ENCODE data around the gene RUNX2. TPM values are rescaled to one million over a fixed set of nuclear protein-coding genes. Genes with fewer than 3 reads are reported as not detected.

The RUNX2 gene
- total and polyA plus RNA-seq, 2 donors from 2014 or later = 2.3 to 4.7 TPM

DNA sequence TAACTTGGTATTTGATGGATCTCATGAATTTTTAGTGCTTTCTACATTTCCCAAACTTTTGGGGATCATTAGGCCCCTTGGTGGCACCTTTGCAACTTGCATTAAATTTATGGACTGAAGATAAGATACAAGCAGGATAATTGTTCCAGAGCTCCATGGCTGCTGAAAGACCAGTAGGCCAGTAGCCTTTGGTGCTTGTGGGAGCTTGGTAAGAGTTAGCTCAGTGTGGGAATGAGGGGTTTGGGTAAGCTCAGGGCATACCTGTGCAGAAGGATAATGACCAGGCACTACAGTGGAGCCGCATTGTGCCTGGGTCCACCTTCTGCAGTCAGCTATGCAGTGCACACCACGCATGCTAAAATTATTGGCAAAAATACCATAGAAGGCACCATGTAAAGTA, 290.1 kb downstream of the RUNX2 start:
- H3K4me1 ChIP-seq (ENCODE audit: control insufficient read depth in 2 of 3, insufficient read depth in 2 of 3, low read depth in 1 of 3, low read length in 3 of 3) = no peaks in the 10 kb centered on the region
- H3K27ac ChIP-seq (ENCODE audit: low read depth in 2 of 2, low read length in 2 of 2) = no peak overlapping the region
- no peak for TF ChIP-seq CTCF (IDR thresholded peaks at IDR 0.05; ENCODE audit: borderline replicate concordance, extremely low read depth, insufficient read depth)
- H3K36me3 ChIP-seq (ENCODE audit: control insufficient read depth in 2 of 3, insufficient read depth in 3 of 3, low read length in 3 of 3) = no peaks in the 10 kb centered on the region
- DNase-seq = no peak
- H3K9me3 ChIP-seq (ENCODE audit: control insufficient read depth in 2 of 3, insufficient read depth in 1 of 3, low read length in 3 of 3) = no peaks in the 10 kb centered on the region
- H3K9ac ChIP-seq (ENCODE audit: low read length in 3 of 3) = no peak overlapping the region
- no peak for FAIRE-seq
- no peak overlapping the region for H3K4me3 ChIP-seq (ENCODE audit: low read length in 3 of 3)
- intact Hi-C loops (cut with DNase I) = no loop called here
- no peaks in the 10 kb centered on the region for H3K27me3 ChIP-seq (ENCODE audit: control insufficient read depth, insufficient read depth, low read length)

DNA sequence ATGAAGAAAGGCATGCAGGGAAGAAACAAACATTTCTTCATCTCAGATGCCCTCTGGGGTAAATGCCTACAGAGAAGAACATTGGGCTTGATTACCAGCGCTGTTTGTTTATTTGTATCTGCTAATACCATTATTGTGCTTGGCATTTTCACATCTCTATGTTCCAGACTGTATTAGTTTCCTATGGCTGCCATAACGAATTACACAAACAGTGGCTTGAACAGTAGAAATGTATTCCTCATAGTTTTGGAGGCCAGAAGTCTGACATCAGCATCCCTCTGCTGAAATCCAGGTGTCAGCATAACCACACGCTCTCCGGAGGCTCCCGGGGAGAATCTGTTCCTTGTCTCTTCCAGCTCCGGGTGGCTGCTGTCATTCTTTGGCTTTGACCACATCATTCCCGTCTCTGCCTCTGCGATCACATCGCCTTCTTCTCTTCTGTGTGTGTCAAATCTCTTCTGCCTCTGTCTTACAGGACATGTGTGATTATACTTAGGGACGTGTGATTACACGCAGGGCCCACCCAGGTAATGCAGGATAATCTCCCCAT, 291.2 kb downstream of the RUNX2 start:
- no peaks in the 10 kb centered on the region for H3K9me3 ChIP-seq (ENCODE audit: control insufficient read depth in 2 of 3, insufficient read depth in 1 of 3, low read length in 3 of 3)
- TF ChIP-seq CTCF (IDR thresholded peaks at IDR 0.05; ENCODE audit: borderline replicate concordance, extremely low read depth, insufficient read depth) = no peak
- no peak overlapping the region for H3K27ac ChIP-seq (ENCODE audit: low read depth in 2 of 2, low read length in 2 of 2)
- no peaks in the 10 kb centered on the region for H3K36me3 ChIP-seq (ENCODE audit: control insufficient read depth in 2 of 3, insufficient read depth in 3 of 3, low read length in 3 of 3)
- no peak overlapping the region for H3K4me3 ChIP-seq (ENCODE audit: low read length in 3 of 3)
- H3K9ac ChIP-seq (ENCODE audit: low read length in 3 of 3) = no peak overlapping the region
- no peak for FAIRE-seq
- H3K27me3 ChIP-seq (ENCODE audit: control insufficient read depth, insufficient read depth, low read length) = no peaks in the 10 kb centered on the region
- H3K4me1 ChIP-seq (ENCODE audit: control insufficient read depth in 2 of 3, insufficient read depth in 2 of 3, low read depth in 1 of 3, low read length in 3 of 3) = no peaks in the 10 kb centered on the region
- DNase-seq = no peak
- intact Hi-C loops (cut with DNase I) = no loop called here

DNA sequence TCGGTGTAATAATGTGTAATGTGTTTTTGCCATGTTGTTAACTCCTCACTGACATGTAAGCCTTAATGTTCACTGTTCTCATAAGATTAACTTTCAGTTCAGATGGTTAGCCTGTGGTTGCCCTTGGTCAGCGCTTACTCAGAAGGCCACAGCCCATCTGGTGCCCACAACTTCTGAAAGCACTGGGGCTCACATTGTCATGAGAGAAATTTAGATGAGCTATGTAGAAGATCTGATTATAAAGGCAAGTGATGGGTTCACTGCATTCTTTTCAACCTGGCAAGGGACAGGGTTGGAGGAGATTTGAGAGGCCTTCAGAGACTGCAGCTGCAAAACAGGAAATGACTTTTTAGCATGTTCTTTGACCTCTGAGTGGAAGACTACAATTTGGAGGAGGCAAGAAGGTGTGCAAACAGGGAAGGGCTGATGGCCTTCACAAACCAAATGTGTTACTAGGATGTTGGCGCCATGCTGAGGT, 291.9 kb downstream of the RUNX2 start:
- Histone ChIP-seq H3K27ac (ENCODE audit: low read depth in 2 of 2, low read length in 2 of 2) (no peak overlapping the region), H3K4me3 (ENCODE audit: low read length in 3 of 3) (no peak overlapping the region), H3K4me1 (ENCODE audit: control insufficient read depth in 2 of 3, insufficient read depth in 2 of 3, low read depth in 1 of 3, low read length in 3 of 3) (no peaks in the 10 kb centered on the region), H3K36me3 (ENCODE audit: control insufficient read depth in 2 of 3, insufficient read depth in 3 of 3, low read length in 3 of 3) (no peaks in the 10 kb centered on the region), H3K9me3 (ENCODE audit: control insufficient read depth in 2 of 3, insufficient read depth in 1 of 3, low read length in 3 of 3) (no peaks in the 10 kb centered on the region), H3K9ac (ENCODE audit: low read length in 3 of 3) (no peak overlapping the region), H3K27me3 (ENCODE audit: control insufficient read depth, insufficient read depth, low read length) (no peaks in the 10 kb centered on the region)
- intact Hi-C loops (cut with DNase I) = no loop called here
- no peak for DNase-seq
- no peak for TF ChIP-seq CTCF (IDR thresholded peaks at IDR 0.05; ENCODE audit: borderline replicate concordance, extremely low read depth, insufficient read depth)
- no peak for FAIRE-seq

DNA sequence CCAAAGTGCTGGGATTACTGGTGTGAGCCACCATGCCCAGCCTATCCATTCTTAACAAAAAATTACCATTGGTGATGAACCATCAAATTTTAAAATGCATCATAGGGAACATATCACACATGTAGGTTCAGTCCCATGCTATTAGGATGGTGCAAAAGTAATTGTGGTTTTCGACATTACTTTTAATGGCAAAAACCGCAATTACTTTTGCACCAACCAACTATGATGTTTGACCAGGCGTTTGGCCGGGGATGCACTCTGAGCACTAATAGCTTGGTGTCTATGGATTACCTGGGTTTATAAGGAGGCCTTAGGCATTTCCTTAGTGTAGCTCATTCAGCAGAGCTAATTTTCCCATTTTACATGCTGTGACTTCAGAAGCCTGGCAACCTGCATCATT, 296.1 kb downstream of the RUNX2 start:
- H3K36me3 ChIP-seq (ENCODE audit: control insufficient read depth in 2 of 3, insufficient read depth in 3 of 3, low read length in 3 of 3) = no peaks in the 10 kb centered on the region
- no peak for TF ChIP-seq CTCF (IDR thresholded peaks at IDR 0.05; ENCODE audit: borderline replicate concordance, extremely low read depth, insufficient read depth)
- no peak overlapping the region for H3K9ac ChIP-seq (ENCODE audit: low read length in 3 of 3)
- no peaks in the 10 kb centered on the region for H3K27me3 ChIP-seq (ENCODE audit: control insufficient read depth, insufficient read depth, low read length)
- H3K4me1 ChIP-seq (ENCODE audit: control insufficient read depth in 2 of 3, insufficient read depth in 2 of 3, low read depth in 1 of 3, low read length in 3 of 3) = no peaks in the 10 kb centered on the region
- H3K9me3 ChIP-seq (ENCODE audit: control insufficient read depth in 2 of 3, insufficient read depth in 1 of 3, low read length in 3 of 3) = no peaks in the 10 kb centered on the region
- no peak overlapping the region for H3K27ac ChIP-seq (ENCODE audit: low read depth in 2 of 2, low read length in 2 of 2)
- intact Hi-C loops (cut with DNase I) = no loop called here
- DNase-seq (no peak), FAIRE-seq (no peak)
- H3K4me3 ChIP-seq (ENCODE audit: low read length in 3 of 3) = no peak overlapping the region
